GM18858 (cell line): ENCODE data around the gene KRT9.
"Not testable (repeated sequence)": the region's sequence is repeated elsewhere in the genome, so short reads cannot be mapped to it uniquely, and the experiment has no call there.

Experiments
- ATAC-seq: cut with Tn5 transposase; IDR thresholded peaks from one replicate; pipeline ENCODE4 v1.9.1; 2021; ENCODE audit not compliant: unreplicated experiment

KRT9 gene

DNA sequence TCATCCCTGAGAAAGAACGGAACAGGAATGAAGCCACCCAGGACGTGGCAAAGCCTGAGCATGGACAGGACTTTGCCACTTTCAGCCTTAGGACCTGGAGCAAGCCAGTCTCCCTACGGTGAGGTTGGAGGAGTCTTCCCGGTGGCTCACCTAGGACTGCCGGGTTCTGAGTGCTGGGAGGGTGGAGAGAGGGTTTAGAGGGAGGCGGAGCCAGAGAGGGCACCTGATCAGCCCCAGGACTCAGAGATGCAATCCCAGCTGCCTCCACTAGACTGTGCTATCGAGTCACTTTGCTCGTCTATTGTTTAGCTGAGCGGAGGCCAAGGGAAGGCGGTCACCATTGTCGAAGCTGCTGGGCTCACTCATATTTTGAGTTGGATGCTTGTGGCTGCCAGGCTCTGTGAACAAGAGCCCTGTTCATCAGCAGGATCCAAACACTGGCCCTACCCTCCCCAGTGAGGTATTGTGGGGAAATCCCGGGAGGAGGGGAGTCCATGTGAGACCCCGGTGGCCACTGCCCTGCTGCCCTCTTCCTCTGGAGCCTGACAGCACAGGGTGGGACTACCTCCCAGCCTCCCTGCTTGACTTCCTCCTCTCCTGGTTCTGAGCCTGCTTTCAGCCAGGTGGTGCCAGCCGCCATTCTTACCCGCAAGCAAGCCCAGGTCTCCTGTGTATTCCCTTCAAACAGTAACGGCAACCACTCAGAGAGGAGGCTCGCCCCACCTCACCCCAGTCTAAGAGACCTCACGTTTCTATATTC is 7.8 kb upstream of the KRT9 start:
- ATAC-seq = no peak

DNA sequence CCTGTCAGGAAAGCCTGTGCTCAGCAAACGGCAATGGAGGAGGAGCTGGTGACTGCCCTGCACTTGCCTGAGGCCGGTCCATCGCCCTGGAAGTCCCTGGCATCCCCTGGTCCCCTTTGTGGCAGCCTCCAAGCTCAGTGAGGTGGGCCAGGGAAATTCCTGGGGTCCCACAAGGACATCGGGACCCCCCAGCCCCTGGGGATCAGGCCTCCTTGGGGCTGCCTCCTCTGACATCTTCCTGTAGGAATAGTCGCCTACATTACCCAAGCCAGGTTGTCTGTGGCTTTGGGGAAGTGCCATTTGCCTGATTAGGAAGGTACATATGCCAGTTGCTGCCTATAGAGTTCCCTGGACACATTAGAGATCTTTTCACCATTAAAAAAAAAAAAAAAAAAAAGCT is 7.1 kb upstream of the KRT9 start:
- ATAC-seq = no peak

DNA sequence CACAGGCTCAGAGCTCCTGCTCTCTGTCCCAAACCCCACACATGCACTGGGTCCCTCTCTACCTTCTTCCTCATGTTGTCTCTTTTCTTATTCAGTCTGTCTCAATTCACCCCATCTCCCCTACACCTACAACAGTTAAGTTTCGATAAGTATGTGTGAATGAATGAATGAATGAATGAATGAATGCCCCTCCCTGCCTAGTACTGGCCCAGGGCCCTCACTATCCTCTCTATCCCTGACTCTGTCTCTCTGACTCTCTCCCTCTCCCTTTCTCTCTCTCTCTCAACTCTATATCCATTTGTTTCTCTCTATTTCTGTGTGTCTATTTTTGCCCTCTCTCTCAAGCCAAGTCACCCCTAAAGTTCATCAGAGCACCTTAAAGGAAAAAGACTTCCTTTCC is 6.7 kb upstream of the KRT9 start:
- no peak for ATAC-seq

DNA sequence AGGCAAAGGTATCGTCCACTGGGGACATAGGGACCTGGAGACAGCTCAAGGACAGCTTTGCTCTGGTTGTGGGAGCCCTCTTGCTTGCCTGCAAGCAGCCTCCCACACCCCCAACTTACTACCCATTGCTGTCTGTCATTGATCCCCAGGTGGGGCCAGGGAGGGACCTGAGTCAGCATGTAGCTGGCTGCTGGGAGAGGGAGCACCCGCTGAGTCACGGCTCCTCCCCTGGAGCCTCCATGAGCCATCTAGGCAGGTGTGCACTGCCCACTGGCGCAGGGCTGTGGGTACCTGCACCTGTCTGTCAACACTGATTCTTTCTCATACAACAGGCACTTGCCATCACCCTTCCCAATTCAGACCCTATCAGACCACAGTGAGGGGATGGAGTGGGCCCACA is 4.9 kb upstream of the KRT9 start:
- ATAC-seq = not testable (repeated sequence)

DNA sequence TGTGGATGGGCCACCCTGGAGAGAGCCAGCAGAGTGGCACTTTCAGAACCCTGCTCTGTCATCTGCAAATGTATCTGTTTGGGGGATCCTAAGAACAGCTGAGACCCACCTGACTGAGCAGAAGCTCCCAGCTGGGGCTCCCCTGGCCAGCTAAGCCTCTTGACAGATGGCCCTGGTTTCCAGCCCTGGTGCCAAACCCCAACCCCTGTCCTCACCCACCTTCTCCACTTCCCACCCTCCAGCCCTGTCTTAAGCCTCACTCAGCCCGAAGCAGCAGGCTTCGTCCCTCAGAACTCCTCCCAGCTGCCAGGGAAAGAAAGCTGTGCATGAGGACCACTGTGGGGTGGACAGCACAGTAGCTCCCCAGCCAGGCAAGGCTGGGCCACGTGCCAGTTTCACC is 3.5 kb upstream of the KRT9 start:
- no peak for ATAC-seq

DNA sequence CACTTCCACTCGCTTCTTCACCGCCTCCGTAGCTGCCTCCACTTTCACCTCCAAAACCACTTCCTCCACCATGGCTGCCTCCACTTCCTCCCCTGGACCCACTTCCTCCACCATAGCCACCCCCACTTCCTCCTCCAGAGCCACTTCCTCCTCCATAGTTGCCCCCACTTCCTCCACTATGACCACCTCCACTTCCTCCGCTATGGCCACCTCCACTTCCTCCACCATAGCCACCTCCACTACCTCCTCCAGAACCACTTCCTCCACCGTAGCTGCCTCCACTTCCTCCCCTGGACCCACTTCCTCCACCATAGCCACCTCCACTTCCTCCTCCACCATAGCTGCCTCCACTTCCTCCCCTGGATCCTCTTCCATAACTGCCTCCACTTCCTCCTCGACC is 4.5 kb downstream of the KRT9 start:
- no peak for ATAC-seq

DNA sequence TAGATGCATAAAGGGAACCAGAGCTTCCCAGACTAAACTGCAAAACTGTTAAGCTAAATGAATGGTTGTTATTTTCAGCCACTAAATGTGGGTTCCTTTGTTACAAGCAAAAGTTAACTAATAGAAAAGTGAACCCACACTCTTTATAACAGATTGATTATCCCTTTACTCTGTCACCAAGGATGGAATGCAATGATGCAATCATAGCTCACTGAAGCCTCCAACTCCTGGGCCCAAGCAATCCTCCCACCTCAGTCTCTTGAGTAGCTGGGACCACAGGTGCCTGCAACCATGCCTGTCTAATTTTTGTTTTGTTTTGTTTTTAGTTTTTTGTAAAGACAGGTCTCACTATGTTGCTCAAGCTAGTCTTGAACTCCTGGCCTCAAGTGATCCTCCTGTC is 6.5 kb downstream of the KRT9 start:
- no peak for ATAC-seq

DNA sequence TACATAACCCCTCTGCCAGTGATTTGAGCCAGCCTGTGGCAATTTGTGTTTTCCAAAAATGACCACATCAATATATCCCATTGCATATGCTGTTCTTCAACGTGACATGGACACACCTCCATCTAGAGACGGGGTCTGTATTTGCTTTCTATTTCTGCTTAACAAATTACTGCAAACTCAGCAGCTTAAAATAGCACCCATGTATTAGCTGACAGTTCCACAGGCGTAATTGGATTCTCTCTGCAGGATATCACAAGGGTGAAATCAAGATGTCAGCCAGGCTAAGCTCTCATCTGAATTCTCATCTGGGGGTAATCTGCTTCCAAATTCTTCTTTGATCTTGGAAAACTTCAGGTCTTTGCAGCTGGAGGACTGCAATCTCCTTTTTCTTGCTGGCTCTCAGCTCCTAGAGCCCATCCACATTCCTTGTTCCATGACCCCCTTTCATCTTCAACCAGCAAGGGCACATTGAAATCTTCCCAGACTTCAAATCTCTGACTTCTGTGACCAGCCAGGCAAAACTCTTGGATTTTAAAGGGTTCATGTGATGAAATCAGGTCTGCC is 8.2 kb downstream of the KRT9 start:
- no peak for ATAC-seq

DNA sequence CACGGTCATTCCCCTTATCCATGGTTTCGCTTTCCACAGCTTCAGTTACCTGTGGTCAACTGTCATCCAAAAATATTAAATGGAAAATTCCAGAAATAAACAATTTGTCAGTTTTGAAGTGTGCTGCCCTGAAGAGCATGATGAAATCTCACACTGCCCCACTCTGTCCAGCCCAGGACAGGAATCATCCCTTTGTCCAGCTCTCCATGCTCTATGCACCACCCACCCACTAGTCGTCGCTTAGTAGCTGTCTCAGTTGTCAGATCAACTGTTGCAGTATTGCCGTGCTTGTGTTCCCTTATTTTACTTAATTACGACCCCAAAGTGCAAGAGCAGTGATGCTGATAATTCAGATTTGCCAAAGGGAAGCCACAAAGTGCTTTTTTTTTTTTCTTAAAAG is 10.3 kb downstream of the KRT9 start:
- no peak for ATAC-seq

DNA sequence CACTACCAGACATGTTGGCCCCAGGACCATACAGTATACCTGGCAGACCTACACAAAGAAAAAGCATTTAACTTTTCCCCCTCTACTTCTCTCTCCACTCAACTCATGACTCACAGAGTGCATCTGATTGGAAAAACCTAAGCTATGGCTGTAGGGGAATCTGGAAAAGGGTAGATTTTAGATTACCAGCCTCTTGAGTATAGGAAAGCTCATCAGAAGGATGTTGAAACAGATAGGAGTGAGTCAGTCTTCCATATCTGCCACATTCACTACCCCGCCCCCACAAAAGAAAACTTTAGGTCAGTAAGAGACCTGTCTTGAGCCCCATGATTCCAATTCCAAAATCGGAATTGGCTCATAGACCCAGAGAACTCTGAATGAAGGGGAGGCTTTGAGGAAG is 12.3 kb downstream of the KRT9 start:
- no peak for ATAC-seq

DNA sequence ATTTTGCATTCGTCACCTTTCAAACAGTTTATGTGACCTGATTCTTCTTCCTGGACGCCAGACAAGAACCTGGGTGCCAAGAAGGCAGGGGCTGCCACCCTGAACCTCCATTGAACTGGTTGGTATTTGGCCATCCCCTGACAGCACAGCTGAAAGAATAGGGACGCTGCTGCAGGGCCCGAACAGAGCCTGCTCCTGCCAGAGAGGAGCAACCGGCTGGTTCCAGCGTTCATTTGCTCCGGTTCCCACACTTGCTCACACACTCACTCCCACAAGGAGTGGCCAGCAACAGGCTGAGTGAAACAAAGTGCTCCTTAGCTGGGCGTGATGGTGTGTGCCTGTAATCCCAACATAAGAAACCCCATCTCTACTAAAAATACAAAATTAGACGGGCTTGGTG is 14.9 kb downstream of the KRT9 start:
- ATAC-seq = no peak

DNA sequence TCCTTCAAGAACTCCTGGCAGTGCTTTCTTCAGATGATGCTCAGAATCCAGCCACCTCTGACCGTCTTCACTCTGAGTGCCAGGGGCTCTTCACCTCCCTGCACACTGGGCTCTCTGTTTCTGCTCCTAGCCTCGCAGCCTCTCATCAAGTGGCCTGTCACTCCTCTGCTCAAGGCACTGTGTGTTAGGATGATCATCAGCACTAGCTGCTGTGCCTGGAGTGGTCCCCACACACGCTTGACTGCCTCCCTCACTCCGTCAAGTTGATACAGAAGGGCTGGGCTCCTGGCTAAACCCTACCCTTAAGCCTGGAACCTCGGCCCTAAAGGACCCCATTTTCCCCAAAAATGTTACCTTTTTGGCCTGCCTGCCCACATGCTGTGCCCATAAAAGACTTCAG is 15.6 kb downstream of the KRT9 start:
- no peak for ATAC-seq

DNA sequence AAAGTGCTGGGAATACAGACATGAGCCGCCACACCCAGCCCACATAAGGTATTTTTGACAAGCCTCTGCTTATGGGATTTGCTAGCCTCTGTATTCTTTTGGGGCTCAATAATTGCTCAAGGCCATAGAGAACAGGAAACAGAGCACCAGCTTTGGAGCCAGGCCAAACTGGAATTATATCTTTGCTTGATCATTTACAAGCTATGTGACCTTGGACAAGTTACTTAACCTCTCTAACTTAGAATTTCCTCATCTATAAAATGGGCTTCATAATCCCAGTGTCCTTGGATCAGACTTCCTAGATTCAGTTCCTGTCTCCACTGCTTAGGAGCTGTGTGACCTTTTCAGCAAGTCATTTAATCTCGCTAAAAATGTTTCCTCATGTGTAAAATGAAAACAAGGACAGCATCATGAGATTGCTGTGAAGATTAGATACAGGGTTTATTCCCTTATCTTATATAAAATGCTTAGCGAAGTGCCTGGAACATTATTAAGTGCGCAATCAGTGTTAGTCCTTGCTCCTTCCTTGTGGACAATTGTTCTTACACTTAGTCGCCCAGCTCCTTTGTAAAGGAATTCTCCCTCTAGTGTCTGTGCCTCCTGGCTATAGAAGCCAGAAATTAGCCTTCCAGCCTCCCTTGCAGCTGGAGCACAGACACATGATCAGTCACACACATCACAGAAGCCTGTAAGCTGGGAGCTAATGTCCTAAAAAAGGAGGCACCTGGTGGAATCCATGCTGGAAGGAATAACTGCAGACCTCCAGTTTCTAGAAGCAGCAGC is 16.6 kb downstream of the KRT9 start:
- no peak for ATAC-seq

DNA sequence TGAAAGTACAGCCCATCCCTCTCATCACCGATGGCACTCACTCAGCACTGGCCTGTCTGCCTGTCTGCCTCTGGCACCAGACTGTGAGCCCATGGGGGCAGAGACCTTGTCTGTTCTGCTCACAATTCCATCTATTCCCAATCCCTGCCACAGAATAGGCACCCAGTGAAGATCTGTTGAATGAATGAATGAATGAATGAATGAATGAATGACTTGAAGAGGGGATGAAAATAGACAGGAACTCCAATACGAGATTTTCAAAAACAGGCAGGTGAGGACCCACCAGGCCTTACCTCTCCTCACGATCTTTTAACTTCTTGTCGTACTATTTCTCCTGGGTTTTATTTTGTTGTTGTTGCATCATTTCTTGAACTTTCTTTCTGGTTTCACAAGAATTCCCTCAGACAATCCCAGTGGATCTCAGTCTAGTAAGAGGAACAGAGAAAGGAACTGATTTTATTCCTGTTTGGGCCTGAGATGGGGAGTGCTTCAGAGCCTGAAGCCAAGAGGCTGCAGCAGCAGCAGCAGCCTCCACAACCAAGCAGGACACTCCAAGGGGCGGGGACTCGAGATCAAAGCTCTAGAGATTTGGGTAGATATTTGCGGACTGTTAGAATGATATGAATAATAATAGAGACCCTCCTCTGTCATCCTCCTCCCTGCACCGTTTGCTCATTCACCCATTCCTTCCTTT is 17.7 kb downstream of the KRT9 start:
- ATAC-seq = no peak

DNA sequence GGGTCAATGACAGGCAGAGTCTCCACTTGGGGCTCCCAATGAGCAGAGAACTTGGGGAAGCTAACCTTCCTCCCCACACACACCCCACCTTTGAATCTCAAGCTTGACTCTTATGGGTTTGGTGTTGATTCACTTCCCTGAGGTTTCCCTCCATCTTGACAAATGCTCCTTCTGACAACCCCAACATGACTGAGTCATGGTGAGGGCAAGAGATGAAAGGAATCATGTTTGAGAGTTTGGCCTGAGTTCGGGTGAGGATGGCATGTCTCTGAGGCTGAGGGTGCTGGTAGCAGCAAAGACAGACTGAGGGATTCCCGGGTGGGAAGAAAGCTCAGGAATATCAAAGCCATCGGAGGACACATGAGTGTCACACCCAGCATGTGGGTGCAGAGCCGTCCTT is 18.7 kb downstream of the KRT9 start:
- ATAC-seq = no peak

DNA sequence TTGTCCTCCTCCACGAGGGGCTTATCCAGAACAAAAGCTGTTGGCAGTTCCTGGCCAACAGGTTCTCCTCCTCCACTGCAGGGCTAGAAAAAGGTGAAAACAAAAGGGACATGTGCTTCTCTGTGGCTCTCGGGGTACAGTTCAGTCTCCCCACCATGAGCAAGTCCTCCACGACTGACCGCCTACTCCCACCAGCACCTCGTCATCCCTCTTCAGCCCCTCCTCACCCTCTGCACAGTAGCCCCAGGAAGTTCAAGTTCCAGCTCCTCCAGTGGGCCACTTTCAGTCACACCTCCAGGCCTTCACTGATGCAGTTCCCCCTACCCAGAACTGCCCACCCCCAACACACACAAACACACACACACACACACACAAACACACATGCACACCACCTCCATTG is 19.4 kb downstream of the KRT9 start:
- no peak for ATAC-seq

DNA sequence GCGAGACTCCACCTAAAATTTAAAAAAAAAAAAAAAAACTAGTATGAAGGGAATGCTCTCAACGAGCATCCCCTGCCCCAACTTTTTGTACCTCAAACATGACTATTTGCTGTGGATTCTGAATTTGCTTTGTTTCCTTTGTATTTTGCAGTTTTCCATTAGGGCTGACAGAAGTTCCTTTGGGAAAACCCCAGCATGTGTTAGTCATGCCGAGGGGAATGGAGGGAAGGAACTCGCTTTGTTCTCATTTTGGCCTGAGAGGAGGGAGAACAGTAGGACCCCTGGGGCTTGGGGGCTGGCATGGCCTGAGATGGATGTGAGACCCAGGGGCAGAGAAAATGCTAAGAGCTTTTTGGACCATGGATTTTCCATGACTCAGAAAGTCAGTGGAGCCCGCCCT is 20.5 kb downstream of the KRT9 start:
- ATAC-seq = no peak

DNA sequence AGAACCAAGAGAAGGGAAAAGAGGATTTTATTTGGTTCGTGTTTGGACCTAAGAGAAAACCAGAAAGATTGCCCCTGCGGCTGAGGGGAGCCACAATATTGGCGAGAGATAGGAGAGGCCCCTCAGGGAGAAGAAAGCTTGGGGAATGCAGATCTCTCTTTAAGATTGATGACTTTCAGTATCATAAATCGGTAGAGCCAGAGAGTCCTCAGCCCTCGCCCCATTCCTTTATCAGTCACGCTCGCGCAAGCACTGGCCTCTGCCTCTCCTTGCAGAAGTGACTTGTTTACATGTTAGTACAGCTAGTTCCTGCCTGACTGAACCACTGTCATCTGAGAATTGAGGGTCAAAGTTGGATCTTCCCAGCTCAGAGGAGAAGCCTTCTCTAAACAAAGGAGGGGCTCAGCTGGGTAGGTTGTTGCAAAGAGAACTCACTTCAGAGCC is 22.2 kb downstream of the KRT9 start:
- no peak for ATAC-seq

DNA sequence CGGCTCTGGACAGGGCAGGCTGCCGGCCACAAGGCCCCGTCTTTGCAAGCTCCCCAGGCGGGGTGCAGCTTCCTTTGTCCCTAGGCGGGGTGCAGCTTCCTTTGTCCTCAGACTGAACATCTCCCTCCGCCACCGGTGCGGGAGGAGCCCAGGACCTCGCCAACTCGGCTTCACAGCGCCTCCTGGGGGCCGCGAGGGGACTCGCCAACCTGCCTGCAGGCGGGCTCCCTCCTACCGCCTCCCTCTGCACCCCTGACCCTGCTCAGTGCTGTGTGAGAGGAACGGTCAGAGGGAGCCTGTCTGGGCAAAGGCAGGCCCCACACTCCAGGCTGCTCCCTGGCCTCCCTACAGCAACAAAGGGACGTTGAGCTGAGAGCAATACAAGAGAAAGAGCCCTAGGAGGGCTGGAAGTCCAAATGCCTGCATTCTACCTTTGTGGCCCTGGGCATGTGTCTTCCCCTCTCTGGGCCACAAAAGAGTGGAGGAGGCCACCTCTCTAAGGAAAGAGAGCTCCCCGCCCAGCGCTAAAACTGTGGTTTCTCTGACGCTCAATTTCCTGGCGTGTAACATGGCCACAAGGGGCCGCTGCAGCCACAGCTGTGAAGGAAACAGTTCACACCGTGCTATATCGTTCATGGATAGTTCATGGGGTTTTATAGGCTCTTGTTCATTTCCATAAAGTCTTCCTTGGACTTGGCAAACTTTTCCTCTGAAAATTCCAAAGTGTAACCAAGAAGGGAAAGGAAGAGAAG is 22.8 kb downstream of the KRT9 start:
- ATAC-seq = no peak

DNA sequence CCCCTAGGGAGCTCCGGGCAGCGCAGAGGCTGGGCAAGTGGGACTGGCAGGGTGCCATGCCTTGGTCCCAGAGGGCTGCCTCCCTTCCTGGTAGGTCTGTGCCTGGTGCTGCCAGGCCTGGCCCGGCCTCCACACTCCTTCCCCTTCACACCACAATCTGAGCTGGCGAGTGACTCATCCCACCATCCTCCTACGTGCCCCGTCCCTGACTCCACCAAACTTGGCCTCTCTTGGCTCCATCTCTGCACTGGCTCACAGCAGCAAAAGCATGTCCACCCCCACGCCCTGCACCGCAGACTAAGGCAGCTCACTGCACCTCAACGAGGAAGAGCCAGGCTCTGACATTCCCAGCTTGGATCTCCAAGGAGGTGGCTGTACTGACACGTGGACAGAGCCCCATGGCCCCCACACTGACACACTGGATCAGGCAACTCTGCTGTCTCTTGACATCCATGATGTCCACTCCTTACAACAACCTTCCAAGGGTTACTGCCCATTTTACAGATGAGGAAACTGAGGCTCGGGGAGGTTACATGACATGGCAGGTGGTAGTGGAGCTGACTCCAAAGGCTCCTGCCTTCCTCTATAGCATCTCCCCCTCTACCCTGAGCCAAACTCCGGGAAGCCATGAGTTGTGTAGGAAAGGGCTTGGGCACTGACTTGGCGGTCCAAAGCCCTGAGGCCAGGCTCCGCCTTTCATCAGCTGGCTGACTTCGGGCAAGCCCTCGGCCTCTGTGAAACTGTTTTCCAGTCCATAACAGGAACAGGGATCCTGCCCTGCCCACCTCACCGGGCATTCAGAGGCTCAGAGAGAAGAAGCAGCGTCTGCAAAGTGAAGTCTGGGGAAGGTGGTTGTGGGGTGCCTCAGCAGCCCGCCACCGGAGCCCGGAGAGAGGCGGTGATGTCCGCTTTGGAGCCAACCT is 23.7 kb downstream of the KRT9 start:
- no peak for ATAC-seq
